PC-3 (cell line): ENCODE data around the gene LSM8. TPM values are rescaled to one million over a fixed set of nuclear protein-coding genes. Genes with fewer than 3 reads are reported as not detected.
A peak's percentile ranks its signal among the peaks of the same experiment; 100 is the strongest.

ENCODE experiments used
- ATAC-seq: fragments of 200-7000 bp; cut with Tn5 transposase; 2 replicates; pipeline ENCODE4 v1.9.1; 2020; ENCODE audit warnings: mild to moderate bottlenecking, moderate library complexity
- BruUV-seq: library from RNA; stranded (reverse); fragments of 400-500 nt; replicated peaks from 2 replicates; lab custom pipeline; 2021; lab: Mats Ljungman, UMichigan
- CTCF ChIA-PET: fragments of 300-600 bp; sonication (Branson Sonifier 250); formaldehyde crosslinking; loops from one replicate; lab custom pipeline; 2022; ENCODE audit warnings: antibody characterized with exemption; lab: Charles Lee
- POLR2A ChIA-PET: fragments of 300-600 bp; sonication (Branson Sonifier 250); formaldehyde crosslinking; loops from one replicate; lab custom pipeline; 2022; ENCODE audit warnings: antibody characterized with exemption; ENCODE audit not compliant: unreplicated experiment; lab: Charles Lee
- DNase-seq: peaks from one replicate; pipeline ENCODE4 v3.0.0-alpha.2; 2015
- H2AFZ ChIP-seq: fragments of 300-600 bp; sonication (generic); 2 replicates; pipeline ENCODE4 v1.6.0; 2016; ENCODE audit warnings: antibody characterized with exemption, low read length
- H3F3A ChIP-seq: fragments of 300-600 bp; sonication (generic); one replicate; pipeline ENCODE4 v1.6.0; 2017; ENCODE audit warnings: antibody characterized with exemption, low read length, control low read depth, mild to moderate bottlenecking; ENCODE audit not compliant: unreplicated experiment
- H3K27ac ChIP-seq: fragments of 300-600 bp; sonication (generic); 2 replicates; pipeline ENCODE4 v1.5.1; 2016; ENCODE audit warnings: mild to moderate bottlenecking, low read length
- H3K27me3 ChIP-seq: fragments of 300-600 bp; sonication (generic); 2 replicates; pipeline ENCODE4 v1.6.1; 2016; ENCODE audit warnings: low read length, mixed read lengths
- H3K36me3 ChIP-seq: fragments of 300-600 bp; sonication (generic); 2 replicates; pipeline ENCODE4 v1.6.1; 2016; ENCODE audit warnings: low read depth, mixed run types, low read length, mixed read lengths
- H3K4me1 ChIP-seq: fragments of 300-600 bp; sonication (generic); 2 replicates; pipeline ENCODE4 v1.5.1; 2016; ENCODE audit warnings: low read length; ENCODE audit not compliant: insufficient read depth
- H3K4me2 ChIP-seq: fragments of 300-600 bp; sonication (generic); 2 replicates; pipeline ENCODE4 v1.6.0; 2016; ENCODE audit warnings: low read length
- H3K4me3 ChIP-seq: fragments of 300-600 bp; sonication (generic); 2 replicates; pipeline ENCODE4 v1.5.1; 2016; ENCODE audit warnings: mild to moderate bottlenecking, low read length, mixed read lengths
- H3K79me2 ChIP-seq: fragments of 300-600 bp; sonication (generic); 2 replicates; pipeline ENCODE4 v1.6.1; 2017; ENCODE audit warnings: low read length, mixed read lengths
- H3K9ac ChIP-seq: fragments of 300-600 bp; sonication (generic); 2 replicates; pipeline ENCODE4 v1.6.0; 2016; ENCODE audit warnings: mild to moderate bottlenecking, low read length
- H3K9me2 ChIP-seq: fragments of 300-600 bp; sonication (generic); replicated peaks from 2 replicates; pipeline ENCODE4 v1.6.1; 2016; ENCODE audit warnings: mixed run types, low read length, mixed read lengths
- H3K9me3 ChIP-seq: fragments of 300-600 bp; sonication (generic); 2 replicates; pipeline ENCODE4 v1.6.1; 2016; ENCODE audit warnings: low read length, mixed read lengths
- H4K20me1 ChIP-seq: fragments of 300-600 bp; sonication (generic); 2 replicates; pipeline ENCODE4 v1.6.1; 2016; ENCODE audit warnings: low read length, mixed read lengths
- EZH2 ChIP-seq: fragments of 300-600 bp; sonication (generic); IDR thresholded peaks from one replicate; pipeline ENCODE4 v1.6.1; 2017; ENCODE audit warnings: antibody characterized with exemption, mild to moderate bottlenecking, low read length; ENCODE audit not compliant: unreplicated experiment
- EZH2phosphoT487 ChIP-seq: fragments of 300-600 bp; sonication (generic); IDR thresholded peaks from 2 replicates; pipeline ENCODE4 v1.6.1; 2018; ENCODE audit warnings: mild to moderate bottlenecking, antibody characterized with exemption, low read length, borderline replicate concordance
- intact Hi-C: fragments of 100-400 bp; cut with micrococcal nuclease; formaldehyde crosslinking; loops from 2 replicates; pipeline ENCODE4 v1.9.0; 2023
- total RNA-seq: library from RNA; depleted of rRNA; stranded (reverse); fragments of >200 nt; gene quantifications from 2 replicates; pipeline ENCODE4 v1.2.3, GENCODE V29; 2014
- TF ChIP-seq, protein P1 (sequence below): fragments of 300-600 bp; sonication (generic); conservative IDR thresholded peaks from 2 replicates; pipeline ENCODE4 v1.5.1; 2017; ENCODE audit warnings: antibody characterized with exemption, low read depth, mild to moderate bottlenecking, low read length

The LSM8 gene
- total RNA-seq, 1 experiment from 2014 or later: 55.1 TPM

DNA sequence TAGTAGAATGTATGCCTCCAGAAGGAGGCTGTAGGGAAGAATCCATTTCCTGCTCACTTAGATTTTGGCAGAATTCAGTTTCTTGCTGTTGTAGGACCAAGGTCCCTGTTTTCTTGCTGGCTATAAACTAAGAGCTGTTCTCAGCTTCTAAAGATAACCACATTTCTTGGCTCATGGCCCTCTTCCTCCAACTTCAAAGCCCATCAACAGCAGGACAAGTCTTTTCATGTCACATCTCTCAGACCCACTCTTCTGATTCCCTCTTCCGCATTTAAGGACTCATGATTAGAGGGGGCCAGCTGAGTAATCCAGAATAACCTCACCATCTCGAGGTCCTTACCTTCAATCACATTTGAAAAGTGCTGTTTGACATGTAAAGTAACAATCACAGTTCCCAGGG, 8.2 kb upstream of the LSM8 start:
- CTCF ChIA-PET: no interaction called here

DNA sequence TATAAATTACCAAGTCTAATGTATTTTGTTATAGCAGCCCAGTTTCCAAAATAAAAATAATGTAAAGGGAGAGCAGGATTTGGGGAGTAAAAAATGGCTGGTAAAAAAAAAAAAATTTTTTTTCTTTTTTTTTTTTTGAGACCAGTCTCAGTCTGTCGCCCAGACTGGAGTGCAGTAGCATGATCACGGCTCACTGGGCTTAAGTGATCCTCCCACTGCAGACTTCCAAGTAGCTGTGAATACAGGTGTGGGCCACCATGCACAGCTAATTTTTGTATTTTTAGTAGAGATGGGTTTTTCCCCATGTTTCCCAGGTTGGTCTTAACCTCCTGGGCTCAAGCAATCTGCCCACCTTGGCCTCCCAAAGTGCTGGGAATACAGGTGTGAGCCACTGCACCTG, 4.8 kb upstream of the LSM8 start:
- no peaks in the 10 kb centered on the region for H3K27me3 ChIP-seq
- no peak overlapping the region for H3K4me3 ChIP-seq
- H3K36me3 ChIP-seq: no peaks in the 10 kb centered on the region
- CTCF ChIA-PET: no interaction called here
- DNase-seq (no peak), ATAC-seq (no peak)
- H3K4me1 ChIP-seq: 0 out of 2 replicates have a peak, but pooled peaks cover 6% of the 10 kb centered on the region
- H3K4me2 ChIP-seq: no peak overlapping the region
- peaks cover 10% of the 10 kb centered on the region for H3K79me2 ChIP-seq
- no peak overlapping the region for H3K27ac ChIP-seq
- no peak overlapping the region for H2AFZ ChIP-seq
- intact Hi-C loops: no loop called here
- POLR2A ChIA-PET: no interaction called here
- H3K9me3 ChIP-seq: no peaks in the 10 kb centered on the region
- no peaks in the 10 kb centered on the region for H3F3A ChIP-seq
- TF ChIP-seq, protein P1, sequence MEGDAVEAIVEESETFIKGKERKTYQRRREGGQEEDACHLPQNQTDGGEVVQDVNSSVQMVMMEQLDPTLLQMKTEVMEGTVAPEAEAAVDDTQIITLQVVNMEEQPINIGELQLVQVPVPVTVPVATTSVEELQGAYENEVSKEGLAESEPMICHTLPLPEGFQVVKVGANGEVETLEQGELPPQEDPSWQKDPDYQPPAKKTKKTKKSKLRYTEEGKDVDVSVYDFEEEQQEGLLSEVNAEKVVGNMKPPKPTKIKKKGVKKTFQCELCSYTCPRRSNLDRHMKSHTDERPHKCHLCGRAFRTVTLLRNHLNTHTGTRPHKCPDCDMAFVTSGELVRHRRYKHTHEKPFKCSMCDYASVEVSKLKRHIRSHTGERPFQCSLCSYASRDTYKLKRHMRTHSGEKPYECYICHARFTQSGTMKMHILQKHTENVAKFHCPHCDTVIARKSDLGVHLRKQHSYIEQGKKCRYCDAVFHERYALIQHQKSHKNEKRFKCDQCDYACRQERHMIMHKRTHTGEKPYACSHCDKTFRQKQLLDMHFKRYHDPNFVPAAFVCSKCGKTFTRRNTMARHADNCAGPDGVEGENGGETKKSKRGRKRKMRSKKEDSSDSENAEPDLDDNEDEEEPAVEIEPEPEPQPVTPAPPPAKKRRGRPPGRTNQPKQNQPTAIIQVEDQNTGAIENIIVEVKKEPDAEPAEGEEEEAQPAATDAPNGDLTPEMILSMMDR: no peak
- TF ChIP-seq EZH2 (no peak), EZH2phosphoT487 (no peak)
- no peaks in the 10 kb centered on the region for H3K9me2 ChIP-seq
- H4K20me1 ChIP-seq: no peaks in the 10 kb centered on the region
- no TSS peak for BruUV-seq
- no peak overlapping the region for H3K9ac ChIP-seq

More for the DNA sequence above, 8.2 kb upstream of the LSM8 start:
- Histone ChIP-seq H3K9me3 (no peaks in the 10 kb centered on the region), H3K4me3 (no peak overlapping the region), H2AFZ (no peak overlapping the region), H3F3A (no peaks in the 10 kb centered on the region), H3K9me2 (no peaks in the 10 kb centered on the region), H4K20me1 (no peaks in the 10 kb centered on the region), H3K4me1 (no peaks in the 10 kb centered on the region), H3K27ac (no peak overlapping the region), H3K4me2 (no peak overlapping the region), H3K27me3 (no peaks in the 10 kb centered on the region), H3K9ac (no peak overlapping the region), H3K36me3 (no peaks in the 10 kb centered on the region), H3K79me2 (no peaks in the 10 kb centered on the region)
- POLR2A ChIA-PET: no interaction called here
- TF ChIP-seq, protein P1: no peak
- DNase-seq (no peak), ATAC-seq (no peak)
- no TSS peak for BruUV-seq
- intact Hi-C loops: no loop called here

DNA sequence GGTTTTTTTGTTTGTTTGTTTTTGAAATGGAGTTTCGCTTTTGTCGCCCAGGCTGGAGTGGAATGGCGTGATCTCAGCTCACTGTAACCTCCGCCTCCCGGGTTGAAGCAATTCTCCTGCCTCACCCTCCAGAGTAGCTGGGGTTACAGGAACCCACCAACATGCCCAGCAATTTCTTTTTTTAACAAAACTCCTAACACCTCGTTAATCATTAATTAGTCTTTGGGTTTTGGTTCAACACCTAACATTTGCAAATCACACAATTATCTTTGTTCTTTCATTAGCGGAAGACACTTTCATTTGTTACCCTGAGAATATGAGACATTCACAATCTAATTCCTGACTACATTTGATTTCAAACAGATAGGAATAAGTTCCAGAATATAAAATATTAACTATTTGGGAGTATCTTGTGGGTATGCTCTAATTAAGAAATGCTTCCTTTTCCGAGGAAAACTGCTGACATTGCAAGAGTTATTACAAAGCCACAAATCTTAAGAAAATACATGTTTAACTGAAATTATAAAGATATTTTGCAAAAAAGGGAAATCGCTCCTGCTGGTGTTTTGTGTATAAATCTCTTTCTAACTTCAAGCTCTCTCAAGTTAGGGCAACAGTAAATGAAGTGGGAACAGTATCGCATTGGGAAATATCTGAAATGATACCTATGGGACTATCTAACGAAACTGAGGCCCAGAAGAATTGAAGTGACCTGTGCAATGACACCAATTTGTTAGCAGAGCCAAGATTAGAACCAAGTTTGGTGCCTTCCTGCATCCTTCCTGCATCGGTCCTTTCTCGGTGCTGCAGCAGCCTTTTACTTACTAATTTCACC, 1.2 kb upstream of the LSM8 start:
- Histone ChIP-seq H3K9me2 (no peaks in the 10 kb centered on the region), H3K4me3 (peak overlapping the region; percentile 100), H3K9me3 (no peaks in the 10 kb centered on the region), H3K79me2 (peaks cover 47% of the 10 kb centered on the region), H3K9ac (peak overlapping the region; percentile 99), H2AFZ (peak overlapping the region; percentile 92), H3K27ac (no peak overlapping the region), H3K36me3 (peaks cover 9% of the 10 kb centered on the region; the same call in 1 of the 2 replicates), H4K20me1 (no peaks in the 10 kb centered on the region), H3K4me1 (peaks cover 21% of the 10 kb centered on the region; the same call in 1 of the 2 replicates), H3F3A (no peaks in the 10 kb centered on the region), H3K4me2 (peak overlapping the region; percentile 97), H3K27me3 (no peaks in the 10 kb centered on the region)
- BruUV-seq: no TSS peak
- ChIA-PET POLR2A (no interaction called here), CTCF (no interaction called here)
- DNase-seq (no peak), ATAC-seq (no peak)
- TF ChIP-seq, protein P1: no peak
- no peak for TF ChIP-seq EZH2
- intact Hi-C loops: loop anchor here (5.0 kb wide), 1 partner anchor 231 kb away; no protein-coding TSS in a partner anchor
